Ureter (tissue), 1 donor: ENCODE results near the gene MZT2B. TPM values are rescaled to one million over a fixed set of nuclear protein-coding genes. Genes with fewer than 3 reads are reported as not detected.
A peak's percentile ranks its signal among the peaks of the same experiment; 100 is the strongest.
"Not testable (repeated sequence)": the region's sequence is repeated elsewhere in the genome, so short reads cannot be mapped to it uniquely, and the experiment has no call there.

ENCODE experiments used
- DNase-seq: peaks from one replicate; pipeline ENCODE4 v3.0.0-alpha.2; 2020; ENCODE audit warnings: low spot score
- total RNA-seq: library from RNA; stranded (reverse); gene quantifications from one replicate; pipeline ENCODE4 v1.2.4, GENCODE V29; 2023
- donor health status: DM: yes; HTN: yes; CAD: no.

Gene MZT2B
- total RNA-seq, 1 donor from 2014 or later = 165 TPM

GRCh38 chr2:130180404-130181324 lies 1.4 kb upstream of the MZT2B start:
- not testable (repeated sequence) for DNase-seq

- peak; percentile 98 for DNase-seq
These were observed 660 bp upstream of the MZT2B start, which contains the start of gene SMPD4 for GRCh38 chr2:130181325-130181879. Gene SMPD4 (minus strand): TSS chr2:130181602. CDS start chr2:130176592, 5,010 bp downstream.

- not testable (repeated sequence) for DNase-seq
These were observed 907 bp downstream of the MZT2B start for GRCh38 chr2:130182826-130183511.

- DNase-seq = no peak
These were observed 1.7 kb downstream of the MZT2B start for GRCh38 chr2:130183512-130184373.

GRCh38 chr2:130185436-130185835 lies 3.4 kb downstream of the MZT2B start:
- DNase-seq = no peak

- no peak for DNase-seq
These were observed 3.8 kb downstream of the MZT2B start for GRCh38 chr2:130185896-130186295.

- no peak for DNase-seq
These were observed 4.3 kb downstream of the MZT2B start for GRCh38 chr2:130186391-130186790.

- DNase-seq = no peak
These were observed 5.2 kb downstream of the MZT2B start for GRCh38 chr2:130187268-130187667.

GRCh38 chr2:130187859-130188792 lies 6.1 kb downstream of the MZT2B start:
- DNase-seq = not testable (repeated sequence)

GRCh38 chr2:130188958-130189357 lies 6.9 kb downstream of the MZT2B start:
- DNase-seq = not testable (repeated sequence)

GRCh38 chr2:130190237-130190636 lies 8.2 kb downstream of the MZT2B start:
- DNase-seq = no peak

- not testable (repeated sequence) for DNase-seq
These were observed 9.3 kb downstream of the MZT2B start for GRCh38 chr2:130191319-130191718.

- not testable (repeated sequence) for DNase-seq
These were observed 10.4 kb downstream of the MZT2B start for GRCh38 chr2:130192451-130192850.

- not testable (repeated sequence) for DNase-seq
These were observed 11.8 kb downstream of the MZT2B start for GRCh38 chr2:130193824-130194223.

- DNase-seq = not testable (repeated sequence)
These were observed 13.1 kb downstream of the MZT2B start for GRCh38 chr2:130195089-130195635.

GRCh38 chr2:130196052-130196451 lies 14.0 kb downstream of the MZT2B start:
- DNase-seq = not testable (repeated sequence)

GRCh38 chr2:130198343-130198742 lies 16.3 kb downstream of the MZT2B start, which contains the start of gene TUBA3E:
Gene TUBA3E (minus strand): TSS chr2:130198439. CDS start chr2:130198360, 79 bp downstream.
- no peak for DNase-seq

- not testable (repeated sequence) for DNase-seq
These were observed 20.5 kb downstream of the MZT2B start for GRCh38 chr2:130202518-130202917.

- DNase-seq = not testable (repeated sequence)
These were observed 21.1 kb downstream of the MZT2B start for GRCh38 chr2:130203150-130203549.

GRCh38 chr2:130207051-130207450 lies 25.0 kb downstream of the MZT2B start:
- not testable (repeated sequence) for DNase-seq
